Activated naive CD4-positive, alpha-beta T cell treated with anti-CD3 and anti-CD28 coated beads, Interleukin-2, amount 50 U/mL, for 16 hours (primary cell): ENCODE results near the gene HYAL4.
"Not testable (repeated sequence)": the region's sequence is repeated elsewhere in the genome, so short reads cannot be mapped to it uniquely, and the experiment has no call there.

ENCODE experiments used
- DNase-seq: peaks from one replicate; pipeline ENCODE4 v3.0.0-alpha.2; 2020

HYAL4 gene

DNA sequence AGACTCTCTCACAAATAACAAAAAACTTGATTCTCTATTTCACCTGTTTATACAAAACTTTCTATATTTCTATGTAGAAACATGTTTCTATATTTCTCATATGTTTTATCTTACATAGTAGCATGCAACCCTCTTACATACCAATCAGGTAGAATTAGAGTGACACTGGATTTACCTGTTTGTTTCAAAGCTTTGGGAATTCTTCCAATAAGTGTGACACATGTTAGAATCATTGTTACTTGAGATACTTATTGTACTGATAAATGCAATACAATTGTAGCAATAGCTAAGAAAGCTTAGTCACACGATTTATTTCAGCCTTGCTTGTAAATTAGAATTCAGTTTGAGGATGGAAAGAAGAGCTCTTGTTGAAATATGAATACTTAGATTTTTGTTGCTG is 4.9 kb downstream of the HYAL4 start:
- DNase-seq = no peak

DNA sequence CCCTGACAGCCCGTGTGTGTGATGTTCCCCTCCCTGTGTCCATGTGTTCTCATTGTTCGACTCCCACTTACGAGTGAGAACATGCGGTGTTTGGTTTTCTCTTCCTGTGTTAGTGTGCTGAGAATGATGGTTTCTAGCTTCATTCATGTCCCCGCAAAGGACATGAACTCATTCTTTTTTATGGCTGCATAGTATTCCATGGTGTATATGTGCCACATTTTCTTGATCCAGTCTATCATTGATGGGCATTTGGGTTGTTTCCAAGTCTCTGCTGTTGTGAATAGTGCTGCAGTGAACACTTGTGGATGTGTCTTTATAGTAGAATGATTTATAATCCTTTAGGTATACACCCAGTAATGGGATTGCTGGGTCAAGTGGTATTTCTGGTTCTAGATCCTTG is 6.4 kb downstream of the HYAL4 start:
- not testable (repeated sequence) for DNase-seq

DNA sequence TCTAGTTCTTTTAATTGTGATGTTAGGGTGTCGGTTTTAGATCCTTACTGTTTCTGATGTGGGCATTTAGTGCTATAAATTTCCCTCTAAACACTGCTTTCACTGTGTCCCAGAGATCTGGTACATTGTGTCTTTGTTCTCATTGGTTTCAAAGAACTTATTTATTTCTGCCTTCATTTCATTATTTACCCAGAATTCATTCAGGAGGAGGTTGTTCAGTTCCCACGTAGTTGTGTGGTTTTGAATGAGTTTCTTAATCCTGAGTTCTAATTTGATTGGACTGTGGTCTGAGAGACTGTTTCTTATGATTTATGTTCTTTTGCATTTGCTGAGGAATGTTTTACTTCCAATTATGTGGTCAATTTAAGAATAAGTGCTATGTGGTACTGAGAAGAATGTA is 9.3 kb downstream of the HYAL4 start:
- DNase-seq = not testable (repeated sequence)

DNA sequence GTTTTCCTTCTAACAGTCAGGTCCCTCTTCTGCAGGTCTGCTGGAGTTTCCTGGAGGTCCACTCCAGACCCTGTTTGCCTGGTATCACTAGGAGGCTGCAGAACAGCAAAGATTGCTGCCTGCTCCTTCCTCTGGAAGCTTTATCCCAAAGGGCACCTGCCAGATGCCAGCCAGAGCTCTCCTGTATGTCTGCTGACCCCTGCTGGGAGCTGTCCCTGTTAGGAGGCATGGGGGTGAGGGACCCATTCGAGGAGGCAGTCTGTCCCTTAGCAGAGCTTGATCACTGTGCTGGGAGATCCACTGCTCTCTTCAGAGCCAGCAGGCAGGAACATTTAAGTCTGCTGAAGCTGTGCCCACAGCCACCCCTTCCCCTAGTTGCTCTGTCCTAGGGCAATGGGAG is 11.5 kb downstream of the HYAL4 start:
- not testable (repeated sequence) for DNase-seq

DNA sequence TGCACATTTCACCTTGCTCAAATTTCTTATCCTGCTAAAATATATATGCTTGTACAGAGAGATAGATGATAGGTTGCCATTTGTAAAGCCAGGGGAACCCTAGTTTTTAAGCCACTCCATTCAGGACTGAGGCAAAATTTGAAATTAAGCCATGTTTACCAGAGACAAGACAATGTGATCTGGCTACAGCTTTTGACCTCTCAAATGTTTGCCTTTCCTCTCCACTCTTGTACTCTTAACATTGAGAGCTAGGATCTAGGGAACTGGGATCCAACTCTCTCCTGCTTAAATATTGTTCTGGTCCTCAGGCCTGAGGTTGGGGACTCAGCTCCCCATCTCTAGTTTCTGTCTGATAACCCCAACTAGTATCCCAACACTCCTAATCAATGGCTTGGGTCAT is 15.9 kb downstream of the HYAL4 start:
- no peak for DNase-seq

DNA sequence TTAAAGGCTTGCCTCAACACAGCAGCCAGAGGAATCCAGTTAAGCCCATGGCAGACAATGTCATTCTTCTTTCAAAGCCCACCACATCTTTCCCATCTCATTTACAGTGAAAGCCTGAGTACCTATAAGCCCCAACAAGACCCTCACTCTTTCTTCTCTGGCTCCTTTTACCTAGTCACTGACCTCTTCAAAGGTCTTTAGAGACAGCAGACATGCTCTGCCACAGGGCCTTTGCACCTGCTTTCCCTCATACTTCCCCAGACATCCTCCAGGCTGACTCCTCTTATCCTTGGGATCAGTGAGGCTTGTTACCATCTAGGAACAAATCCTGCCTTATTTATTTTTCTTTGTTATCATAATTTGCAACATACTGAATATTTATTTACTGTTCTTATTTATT is 17.8 kb downstream of the HYAL4 start:
- DNase-seq = no peak

DNA sequence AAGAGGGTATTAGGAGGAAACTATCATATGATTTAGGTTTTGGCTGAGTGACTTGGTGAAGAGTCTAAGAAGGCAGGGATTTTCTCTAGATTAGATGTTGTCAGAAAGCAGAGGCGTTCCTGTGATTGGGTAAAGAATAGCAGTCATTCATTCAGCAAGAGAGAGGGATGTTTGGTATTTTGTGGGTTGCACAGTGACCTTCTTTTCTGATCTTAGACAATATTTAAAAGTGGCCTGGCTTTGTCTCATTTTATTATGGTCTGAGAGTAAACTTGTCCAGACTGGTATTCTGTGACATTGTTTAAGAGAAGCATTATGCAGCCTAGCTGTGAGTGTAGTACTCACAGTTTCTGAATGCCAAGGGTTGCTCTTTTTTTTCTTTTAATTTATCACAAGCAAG is 18.5 kb downstream of the HYAL4 start:
- no peak for DNase-seq

DNA sequence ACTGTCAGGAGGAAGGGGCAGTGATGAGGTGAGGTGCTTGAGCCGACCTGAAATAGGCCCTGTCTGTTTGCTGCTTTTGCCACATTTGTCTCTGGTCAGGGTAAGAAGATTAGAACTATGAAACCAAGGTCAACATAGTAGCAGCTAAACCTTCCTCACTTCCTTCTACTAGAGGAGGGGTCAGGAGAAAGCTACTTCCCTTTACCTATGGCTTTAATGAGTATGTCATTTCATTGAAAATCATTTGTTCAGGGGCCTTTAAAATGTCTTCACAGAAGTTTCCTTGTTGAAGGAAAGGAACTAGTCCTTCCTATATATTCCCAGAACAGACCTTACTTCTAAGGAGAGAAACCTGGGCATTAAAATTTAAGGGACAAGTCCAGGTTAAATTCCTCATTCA is 19.0 kb downstream of the HYAL4 start:
- no peak for DNase-seq

DNA sequence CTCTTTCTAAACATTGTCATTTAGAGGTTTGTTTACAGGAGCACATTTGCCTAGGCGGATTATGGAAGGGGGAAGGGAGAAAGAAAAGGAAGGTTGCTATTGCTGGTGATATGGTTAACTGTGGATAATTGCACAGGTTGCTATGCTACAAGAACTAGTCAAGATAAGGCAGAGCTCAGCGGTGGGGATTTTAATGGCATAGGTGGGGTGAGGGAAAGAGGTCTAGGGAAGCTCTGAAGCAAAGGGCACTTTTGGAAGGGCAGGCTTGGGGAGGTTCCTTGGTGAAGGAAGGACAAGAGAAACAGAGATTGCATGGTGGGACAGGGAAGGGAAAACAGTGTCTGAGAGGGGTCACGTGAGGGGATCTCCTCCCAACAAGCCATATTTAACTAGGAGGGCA is 19.5 kb downstream of the HYAL4 start:
- no peak for DNase-seq

DNA sequence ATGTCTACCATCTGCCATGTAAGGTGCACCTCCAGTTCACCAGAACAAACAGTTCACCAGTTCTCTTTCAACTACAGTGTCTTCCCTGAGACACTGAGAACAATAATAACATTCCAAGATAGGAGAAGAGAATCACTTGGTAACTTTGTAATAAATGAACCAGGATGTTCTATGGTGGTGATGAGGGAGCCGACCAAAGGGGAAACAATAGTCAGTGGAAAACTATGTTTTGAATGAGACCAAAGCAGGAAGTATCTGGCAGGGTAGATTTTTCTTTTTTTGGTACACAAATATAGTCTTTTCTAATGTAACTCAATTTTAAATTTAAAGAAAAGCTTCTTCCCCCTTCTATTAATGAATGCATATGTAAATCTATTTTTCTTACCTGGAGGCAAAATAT is 20.0 kb downstream of the HYAL4 start:
- no peak for DNase-seq

DNA sequence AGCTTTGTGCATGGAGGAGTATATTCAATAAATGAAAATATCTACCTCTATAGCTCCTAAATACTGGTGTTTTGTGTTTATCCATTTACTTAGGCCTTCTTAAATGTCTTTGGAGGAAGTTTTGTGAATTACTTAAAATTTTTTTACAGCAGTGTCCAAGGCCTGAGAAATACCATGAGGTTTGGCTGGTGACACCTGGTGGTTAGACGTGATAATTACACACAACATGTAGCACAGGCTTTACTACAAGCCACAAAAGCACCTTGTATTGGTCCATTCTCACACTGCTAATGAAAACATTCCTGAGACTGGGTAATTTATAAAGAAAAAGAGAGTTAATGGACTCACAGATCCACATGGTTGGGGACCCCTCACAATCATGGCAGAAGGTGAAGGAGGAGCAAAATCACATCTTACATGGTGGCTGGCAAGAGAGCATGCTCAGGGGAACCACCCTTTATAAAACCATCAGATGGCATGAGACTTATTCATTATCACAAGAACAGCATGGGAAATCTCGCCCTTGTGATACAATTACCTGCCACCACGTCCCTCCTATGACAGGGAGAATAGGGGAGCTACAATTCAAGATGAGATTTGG is 20.6 kb downstream of the HYAL4 start:
- DNase-seq = peak; percentile 23

DNA sequence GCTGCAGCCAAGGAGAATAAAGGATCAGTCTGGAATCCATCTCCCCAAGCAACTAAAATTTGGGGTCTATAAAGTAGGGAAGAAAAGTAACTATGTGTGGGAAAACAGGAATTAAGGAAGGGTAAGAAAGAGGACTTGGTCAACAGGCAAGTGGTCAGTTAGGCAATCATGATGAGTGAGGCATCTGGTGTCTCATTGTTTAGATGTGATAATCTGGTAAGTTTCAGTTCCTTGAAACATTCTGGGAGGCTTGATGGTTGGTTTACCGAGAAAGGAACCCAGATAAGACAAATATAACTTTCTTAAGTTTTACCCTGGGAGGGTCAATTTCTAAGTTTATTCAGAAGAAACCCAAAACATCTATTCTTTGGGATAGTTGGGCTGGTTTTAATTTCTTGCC is 22.3 kb downstream of the HYAL4 start:
- no peak for DNase-seq

DNA sequence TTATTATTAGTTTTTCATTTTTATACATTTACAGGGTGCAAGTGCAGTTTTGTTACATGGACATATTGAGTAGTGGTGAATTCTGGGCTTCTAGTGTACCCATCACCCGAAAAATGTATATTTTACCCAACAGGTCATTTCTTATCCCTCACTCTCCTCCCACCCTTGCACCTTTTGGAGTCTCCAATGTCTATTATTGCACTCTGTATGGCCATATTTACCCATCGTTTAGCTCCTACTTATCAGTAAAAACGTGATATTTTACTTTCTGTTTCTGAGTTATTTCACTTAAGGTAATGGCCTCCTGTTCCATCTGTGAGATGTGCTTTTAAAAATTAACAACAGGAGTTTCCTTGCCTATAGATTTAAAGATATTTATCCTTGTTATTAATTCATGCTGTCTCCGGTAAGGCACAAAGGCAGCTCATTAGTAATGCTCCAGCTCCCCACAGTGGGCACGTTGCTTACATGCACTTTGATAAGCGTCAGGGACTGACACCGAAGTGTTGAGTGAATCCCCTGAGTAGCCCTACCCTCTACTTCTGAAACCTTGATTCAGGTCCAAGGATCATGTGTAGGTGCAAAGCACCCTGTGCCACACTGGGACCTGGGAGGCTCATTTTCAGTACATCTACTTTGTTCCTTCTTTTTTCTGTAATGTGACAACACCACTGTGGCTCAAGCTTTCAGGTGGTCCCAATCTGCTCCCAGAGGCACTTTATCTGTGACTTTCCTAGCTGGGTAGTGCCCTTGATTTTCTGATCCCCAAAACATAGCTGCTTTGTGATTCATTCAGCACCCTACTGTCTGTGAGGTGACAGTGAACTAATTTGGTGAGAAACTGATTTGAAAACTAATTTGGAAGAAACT is 27.3 kb downstream of the HYAL4 start:
- peak; percentile 42 for DNase-seq

DNA sequence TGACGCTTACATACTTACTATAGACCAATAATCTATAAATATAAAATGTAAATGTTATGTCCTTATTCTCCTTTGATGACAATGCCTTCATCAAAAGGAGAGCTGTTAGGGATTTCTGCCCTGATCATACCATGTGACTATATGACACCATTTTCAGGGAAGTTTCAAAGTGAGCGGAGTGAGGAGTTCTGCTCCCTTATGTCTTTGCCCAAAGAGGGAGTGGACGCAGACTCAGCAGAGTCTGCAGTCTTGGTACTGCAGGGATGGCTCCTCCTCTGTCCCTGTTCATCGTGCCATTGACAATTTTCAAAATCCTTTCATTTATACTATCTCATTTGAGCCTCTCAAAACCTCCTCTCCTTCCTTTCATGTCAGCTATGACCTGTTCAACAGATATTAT is 27.9 kb downstream of the HYAL4 start:
- no peak for DNase-seq

DNA sequence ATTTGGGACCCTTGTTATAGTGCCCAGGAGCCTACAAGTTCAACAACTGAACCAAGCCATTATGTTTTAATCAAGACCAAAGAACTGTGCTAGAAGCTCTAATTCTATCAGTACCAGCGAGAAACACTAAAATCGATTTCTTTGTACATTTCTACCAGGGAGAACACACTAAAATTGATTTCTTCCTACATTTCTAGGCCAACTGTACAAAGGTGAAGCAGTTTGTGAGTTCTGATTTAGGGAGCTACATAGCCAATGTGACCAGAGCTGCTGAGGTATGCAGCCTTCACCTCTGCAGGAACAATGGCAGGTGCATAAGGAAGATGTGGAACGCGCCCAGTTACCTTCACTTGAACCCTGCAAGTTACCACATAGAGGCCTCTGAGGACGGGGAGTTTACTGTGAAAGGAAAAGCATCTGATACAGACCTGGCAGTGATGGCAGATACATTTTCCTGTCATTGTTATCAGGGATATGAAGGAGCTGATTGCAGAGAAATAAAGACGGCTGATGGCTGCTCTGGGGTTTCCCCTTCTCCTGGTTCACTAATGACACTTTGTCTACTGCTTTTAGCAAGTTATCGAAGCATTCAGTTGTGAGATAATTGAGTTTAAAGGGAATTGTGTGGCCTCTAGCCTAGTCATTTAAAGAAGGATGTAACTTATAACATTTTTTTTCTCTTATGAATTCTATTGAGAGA is 31.7 kb downstream of the HYAL4 start:
- DNase-seq = no peak

DNA sequence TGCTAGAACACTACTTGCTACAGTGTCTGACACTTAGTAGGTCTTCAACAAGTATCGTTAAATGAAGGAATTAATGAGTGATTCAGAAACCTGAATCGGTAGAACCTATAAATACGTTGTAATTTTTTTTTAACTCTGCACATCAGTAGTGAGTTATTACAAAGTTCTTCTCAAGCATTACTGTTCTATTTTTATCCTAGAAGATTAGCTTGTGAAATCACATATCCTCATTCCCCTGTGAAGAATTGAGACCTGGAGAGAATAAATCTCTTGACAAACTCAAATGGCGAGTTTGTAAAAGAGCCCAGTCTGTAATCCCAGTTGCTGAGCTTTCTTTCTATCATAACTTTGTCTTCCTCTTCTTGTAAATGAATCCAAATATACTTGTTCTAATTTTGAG is 34.7 kb downstream of the HYAL4 start:
- DNase-seq = no peak

DNA sequence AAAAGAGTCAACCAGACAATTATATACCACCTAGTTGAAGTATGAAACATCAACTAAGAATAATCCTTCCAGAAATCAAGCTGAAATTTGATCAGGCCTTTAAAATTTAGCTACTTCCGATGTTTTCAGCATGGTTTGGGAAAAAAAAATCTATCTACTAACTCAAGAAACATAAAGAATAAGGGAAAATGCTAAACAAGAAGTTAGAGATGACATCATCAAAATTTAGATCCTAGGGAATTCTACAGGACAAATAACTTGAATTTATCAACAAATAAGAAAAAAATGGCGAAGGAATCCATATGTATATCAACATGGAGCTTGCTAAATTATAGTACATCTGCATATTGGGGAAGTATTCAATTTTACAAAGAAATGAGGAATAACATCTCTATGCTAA is 36.3 kb downstream of the HYAL4 start:
- DNase-seq = no peak

DNA sequence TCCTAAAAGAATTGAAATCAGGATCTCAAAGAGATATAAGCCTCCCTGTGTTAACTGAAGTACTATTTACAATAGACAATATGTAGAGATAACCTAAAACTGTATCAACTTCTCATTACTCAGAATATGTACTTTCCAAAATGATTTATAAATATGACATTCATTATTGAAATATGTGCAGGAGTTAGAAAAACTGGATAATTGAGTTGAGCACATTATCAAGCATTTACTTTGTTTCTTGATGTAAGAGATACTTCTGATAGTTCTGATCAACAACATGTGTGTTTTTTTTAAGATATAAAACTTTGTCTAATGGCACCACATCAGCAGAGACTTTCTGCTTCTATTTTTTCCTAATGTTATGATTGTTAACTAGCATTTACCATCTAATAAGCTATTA is 38.2 kb downstream of the HYAL4 start:
- DNase-seq = no peak

DNA sequence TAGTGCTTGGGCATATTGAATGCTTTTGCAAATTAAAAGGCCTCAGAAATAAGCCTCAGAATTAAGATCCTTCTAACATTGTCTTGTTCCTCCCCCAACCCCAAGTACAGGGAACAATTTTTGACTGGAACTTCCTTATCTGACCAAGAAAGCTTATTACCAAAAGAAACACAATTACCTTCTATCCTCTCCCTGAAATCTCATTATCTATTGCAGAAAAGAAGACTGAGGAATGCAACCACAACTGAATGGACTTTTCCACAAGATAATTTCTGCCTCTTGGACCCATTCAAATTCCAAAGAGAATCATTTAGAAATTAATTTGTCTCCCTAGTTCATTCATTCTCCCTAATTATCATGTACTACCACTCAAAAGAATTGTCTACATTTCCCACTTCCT is 43.2 kb downstream of the HYAL4 start:
- DNase-seq = no peak

DNA sequence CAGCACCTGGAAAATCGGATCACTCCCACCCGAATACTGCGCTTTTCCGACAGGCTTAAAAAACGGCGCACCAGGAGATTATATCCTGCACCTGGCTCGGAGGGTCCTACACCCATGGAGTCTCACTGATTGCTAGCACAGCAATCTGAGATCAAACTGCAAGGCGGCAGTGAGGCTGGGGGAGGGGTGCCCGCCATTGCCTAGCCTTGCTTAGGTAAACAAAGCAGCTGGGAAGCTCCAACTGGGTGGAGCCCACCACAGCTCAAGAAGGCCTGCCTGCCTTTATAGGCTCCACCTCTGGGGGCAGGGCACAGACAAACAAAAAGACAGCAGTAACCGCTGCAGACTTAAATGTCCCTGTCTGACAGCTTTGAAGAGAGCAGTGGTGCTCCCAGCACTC is 49.8 kb downstream of the HYAL4 start:
- not testable (repeated sequence) for DNase-seq

DNA sequence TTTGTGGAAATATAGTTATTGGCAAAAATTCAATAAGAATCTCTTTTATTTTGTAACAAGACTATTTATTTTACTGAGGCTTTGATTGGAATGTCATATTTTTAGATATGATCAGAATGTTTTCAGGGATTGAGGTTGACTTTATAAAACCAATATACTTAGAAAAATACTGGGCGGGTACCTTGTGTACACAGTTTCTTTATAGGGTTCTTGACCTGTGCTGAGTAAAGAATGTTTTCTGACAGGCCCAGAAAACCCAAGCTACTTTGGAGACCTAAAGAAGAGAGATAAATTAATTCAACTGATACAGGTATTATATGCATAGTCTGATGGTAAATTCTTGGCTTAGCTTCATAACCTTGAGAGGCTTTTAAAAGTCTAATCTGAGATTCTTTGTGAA is 56.1 kb downstream of the HYAL4 start:
- no peak for DNase-seq

DNA sequence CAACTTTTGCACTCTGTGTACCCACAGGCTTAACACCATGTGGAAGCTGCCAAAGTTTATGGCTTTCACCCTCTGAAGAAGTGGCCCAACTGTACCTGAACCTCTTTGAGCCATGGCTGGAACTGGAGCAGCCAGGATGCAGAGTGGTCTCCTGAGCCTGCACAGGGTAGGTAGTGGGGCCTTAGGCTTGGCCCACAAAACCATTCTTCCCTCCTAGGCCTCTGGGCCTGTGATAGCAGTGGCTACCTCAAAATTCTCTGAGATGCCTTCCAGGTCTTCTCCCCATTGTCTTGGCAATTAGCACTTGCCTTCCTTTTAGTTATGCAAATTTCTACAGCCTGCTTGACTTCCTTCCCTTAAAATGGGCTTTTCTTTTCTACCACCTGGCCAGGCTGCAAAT is 60.7 kb downstream of the HYAL4 start:
- no peak for DNase-seq

DNA sequence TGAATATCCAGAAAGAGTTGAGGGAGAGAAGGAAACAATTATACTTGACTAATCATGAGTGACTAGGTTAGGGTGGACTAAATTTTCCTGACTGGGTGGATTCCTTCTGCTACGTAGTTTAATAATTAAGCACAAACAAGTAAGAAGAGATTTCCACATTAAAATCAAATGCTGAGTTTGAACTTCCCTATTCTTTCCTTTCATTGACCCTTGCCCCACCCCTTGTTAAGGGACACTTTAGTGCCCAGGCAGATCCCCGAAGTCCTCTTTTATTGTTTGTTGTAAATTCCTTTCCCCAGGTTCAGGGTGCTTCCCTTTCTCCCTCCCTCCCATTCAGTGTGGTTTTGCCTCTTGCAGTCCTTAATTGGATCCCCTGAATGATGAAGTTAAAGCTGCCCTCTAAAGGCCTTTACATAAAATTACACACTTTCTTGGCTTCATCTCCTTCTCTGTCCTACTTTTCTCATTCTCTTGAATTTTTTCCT is 71.3 kb downstream of the HYAL4 start:
- no peak for DNase-seq

DNA sequence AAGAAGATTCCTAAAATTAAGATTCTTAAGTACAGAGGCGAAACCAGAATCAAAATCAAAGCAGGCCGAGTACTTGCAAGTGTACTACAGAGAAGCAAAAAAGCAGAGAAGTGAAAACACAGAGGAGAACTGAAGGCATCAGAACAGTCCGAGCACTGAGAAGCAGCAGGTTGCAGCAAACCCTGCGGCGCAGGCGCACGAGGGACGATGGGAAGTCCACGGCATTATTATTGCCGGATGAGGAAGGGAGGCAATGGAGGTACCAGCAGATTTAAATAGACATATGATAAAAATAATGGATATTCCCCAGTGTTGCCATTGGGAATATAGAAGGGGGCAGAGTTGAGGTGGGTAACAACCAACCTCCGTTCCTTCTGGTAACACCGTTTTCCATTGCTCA is 72.9 kb downstream of the HYAL4 start:
- no peak for DNase-seq
